IPS-NIHi7 (cell line): ENCODE measurements around the gene SDK2.
"Not testable (repeated sequence)": the region's sequence is repeated elsewhere in the genome, so short reads cannot be mapped to it uniquely, and the experiment has no call there.

ENCODE experiments used
- DNase-seq: peaks from one replicate; pipeline ENCODE4 v3.0.0; 2012; ENCODE audit warnings: mixed read lengths; ENCODE audit errors: extremely low spot score

SDK2 gene

DNA sequence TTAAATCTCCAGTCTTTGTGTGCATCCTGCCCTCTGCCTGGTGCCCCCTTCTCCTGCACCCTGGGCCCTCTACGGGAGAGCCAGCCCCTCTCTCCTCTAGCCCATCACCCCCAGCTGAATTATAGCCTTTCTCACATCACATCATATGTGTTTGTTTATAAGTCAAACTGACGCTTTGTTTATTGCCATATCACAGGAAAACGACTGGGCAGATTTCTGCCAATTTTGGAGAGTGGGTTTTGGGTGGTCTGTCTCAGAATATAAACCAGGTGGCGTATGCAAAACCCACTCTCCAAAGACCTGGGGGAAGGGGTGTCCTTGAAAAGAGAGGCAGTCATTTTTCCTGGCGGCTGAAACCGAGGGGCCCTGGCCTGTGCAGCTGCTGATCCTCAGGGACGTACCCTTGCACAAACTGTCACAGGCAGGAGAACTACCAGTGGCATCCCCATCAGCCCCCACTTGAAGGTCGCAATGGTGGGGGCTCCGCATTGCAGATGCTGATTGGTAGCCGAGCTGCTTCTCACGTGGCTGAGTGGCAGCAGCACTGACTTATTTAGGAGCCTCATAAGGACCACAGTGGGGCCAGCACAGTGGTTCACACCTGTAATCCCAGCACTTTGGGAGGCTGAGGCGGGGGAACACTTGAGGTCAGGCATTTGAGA, 297.6 kb downstream of the SDK2 start:
- no peak for DNase-seq

DNA sequence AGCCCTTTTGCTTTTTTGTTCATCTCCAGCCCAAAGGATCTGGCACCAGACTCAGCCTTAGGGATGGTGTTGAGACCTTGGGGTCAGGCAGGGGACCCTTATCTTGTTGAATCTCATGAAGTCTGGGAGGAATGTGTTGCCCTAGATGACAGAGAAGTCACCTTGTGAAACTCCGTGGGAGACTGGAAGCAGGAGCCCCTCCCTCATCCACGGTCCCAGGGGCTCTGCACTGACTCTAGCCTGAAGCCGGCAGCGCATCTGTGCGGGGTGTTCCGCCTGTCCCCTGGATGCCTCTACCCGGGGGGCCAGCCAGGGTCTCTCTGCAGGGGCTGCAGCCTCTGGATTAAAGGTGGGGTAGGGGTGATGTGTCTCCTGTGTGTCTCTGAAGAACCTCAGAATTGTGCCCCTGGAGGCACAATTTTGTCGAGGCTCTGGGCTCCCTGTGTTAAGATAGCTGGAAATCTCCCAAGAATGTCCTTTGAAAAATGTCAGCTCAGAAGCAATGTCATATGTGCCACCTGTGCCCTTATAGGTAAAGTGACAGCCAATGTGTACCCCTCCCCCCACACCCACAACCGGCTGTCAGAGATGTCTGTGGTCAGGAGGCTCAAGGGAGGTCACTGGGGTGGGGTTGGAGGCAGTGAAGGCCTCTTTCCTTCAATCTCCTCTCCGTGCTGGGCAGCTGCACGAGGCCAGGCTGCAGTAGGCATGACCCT, 300.3 kb downstream of the SDK2 start:
- DNase-seq, result no peak

DNA sequence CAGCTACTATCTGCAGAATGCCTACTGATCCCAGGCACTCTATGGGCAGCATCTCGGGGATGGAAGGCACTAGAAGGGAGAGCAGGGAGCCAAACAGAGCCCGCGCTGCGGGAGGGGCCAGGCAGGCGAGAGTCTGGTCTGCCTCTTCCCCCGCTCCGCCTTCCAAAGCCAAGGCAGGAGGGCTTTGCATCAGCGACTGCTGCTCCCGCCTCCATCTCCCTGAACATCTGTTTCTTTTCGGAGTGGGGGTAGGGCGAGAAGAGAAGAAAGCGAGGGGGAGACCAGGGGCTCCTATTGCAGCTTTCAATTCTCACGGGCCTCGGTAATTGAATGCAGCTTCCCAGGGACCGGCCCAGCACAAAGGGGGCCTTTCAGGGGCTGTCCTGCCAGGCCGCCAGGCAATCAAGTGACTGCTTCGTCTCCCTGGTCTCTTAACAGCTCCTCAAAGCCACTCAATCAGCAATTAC, 301.0 kb downstream of the SDK2 start:
- peak; percentile 78 for DNase-seq

DNA sequence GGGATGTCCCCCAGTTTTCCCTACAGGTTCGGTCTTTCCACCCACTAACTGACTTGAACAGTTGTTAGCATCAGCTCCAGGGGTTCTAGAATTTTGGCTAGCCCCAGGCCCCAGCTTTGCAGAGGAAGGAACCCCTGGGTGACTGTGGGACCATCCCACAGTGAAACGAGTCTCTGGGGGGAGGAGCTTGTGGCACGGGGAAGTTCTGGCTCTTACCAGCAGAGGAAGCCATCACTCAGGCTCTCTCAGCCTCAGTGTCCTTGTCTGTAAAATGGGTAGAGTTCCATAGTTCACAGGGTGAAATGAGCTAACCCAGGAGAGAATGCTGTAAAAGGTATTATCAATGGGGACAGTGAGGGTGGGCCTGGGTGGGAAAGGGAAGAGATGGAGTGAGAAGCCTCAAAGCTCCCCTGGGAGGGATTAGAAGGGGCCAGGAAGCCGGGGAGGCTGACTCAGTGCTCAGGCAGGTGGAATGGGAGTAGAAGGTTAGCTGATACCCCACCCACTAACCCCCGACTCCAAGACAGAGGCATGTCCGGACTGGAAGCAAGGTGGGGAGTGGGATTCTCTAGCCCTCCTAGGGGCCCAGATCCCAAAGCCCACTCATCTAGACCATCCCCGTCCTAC, 301.6 kb downstream of the SDK2 start:
- no peak for DNase-seq

DNA sequence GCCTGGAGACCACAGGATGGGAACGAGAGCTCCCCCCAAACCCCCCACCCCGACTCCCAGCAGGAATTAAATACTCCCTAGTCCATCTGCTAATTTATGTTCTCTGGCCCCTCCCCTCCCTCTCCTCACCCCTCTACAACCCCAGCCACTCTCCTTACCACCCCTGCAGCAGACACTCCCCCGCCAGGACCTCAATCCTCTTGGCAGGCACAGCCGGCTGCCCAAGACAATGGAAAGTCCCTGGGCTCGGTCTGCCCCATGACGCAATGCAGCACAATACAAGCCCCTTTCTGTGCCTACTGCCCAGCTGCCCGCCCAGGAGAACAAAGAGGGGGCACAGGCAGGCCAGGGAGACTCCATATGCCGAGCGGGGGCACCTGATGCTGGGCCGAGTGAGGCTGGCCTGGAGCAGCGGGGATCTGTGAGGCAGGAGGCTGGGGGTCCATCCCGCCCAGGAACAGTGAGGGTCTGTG, 302.2 kb downstream of the SDK2 start:
- peak; percentile 89 for DNase-seq

DNA sequence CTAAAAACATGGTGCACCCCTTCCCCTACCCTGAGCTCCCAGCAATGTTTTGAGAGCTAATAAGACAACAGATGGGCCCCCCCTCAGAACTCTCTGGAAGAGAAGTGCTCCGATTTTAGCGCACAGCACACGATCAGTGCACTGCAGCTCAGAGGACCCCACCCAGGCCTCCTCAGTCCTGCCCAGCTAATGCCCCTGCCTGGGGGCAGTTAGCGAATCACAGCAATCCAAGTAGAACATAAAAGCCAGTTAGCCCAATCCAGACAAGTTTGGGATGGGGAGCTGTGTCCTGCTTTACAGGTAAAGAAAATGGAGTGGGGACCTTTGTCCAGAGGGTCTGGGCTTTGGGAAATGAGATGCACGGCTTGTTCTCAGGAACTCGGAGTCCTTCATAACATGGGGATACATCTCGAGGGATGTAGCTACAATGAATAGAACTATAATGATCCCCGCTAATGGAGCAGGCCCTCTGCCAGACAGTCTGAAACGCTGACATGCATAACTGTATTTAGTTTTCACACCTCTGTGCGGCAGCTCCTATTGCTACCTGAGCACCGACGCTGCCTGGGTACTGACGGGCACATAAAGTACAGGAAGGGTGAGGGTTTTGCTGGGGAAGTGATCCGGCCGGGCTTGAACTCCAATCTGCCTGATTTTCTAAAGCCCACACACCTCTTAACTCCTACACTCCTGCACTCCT, 302.7 kb downstream of the SDK2 start:
- no peak for DNase-seq

DNA sequence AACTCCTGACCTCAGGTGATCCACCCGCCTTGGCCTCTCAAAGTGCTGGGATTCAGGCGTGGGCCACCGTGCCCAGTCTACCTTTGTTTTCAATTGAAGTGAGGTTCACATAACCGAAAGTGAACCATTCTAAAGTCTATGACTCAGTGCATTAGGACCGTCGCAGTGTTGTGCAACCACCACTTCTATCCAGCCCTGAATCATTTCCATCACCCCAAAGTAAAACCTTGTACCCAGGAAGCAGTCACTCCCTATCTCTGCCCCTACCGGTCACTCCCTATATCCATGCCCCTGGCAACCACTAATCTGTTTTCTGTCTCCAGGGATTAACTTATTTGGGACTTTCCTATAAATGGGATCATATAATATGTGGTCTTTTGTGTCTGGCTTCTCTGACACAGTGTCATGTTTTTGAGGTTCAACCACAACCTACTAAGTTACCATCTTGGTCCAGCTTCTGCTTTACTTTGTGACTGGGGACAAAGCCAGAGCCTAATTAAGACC, 304.1 kb downstream of the SDK2 start:
- no peak for DNase-seq

DNA sequence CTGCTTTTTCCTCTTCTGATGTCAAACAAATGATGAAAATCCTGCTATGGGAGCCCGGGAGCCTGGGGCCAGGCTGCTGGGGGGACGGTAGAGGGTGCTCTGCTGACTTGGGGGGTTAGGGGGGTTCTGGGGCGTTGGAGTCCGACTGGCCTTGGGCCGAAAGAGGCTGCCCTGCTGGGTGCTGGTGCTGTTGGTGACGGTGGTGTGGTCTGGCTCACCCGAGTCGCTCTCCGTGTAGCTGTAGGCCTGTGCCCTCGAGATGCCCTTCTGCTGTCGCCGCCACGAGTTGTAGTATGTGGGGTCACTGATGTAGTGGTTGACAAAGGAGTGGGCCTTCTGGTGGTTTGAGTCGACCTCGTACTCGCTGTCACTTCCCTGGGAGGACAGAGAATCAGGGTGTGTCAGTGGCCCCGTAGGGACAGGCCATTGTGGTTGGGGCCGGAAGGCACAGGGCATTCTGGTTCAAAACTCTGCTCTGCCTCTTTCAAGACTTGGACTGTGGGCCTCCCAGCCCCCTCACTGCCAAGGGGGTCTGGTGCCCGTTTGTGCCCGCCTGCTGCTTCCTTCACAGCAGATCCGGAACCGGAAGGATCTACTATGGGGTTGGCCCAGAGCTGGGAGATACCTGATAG, 305.6 kb downstream of the SDK2 start:
- DNase-seq, result no peak

DNA sequence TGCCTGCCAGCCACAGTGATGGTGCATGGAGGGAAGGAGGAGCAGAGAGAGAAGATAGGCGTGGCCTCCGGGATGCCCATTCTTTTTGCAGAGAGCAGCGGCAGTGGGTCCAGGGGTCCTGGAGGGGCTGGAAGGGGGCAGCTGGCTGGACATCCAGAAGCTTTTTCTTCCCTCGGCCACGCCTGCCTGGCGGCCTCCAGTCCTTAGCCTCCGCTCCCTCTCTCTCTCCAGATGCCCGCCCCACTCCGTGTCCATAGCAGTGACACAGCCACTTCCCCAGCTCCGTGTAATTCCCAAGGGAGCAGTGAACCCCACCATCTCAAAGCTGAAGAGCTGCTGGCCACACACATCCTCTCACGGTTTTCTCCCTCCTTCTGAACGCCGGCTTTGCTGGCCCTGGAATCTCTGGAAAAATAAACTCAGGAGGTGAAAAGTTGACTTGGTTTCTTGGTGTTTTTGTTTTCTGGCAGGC, 306.2 kb downstream of the SDK2 start:
- no peak for DNase-seq

DNA sequence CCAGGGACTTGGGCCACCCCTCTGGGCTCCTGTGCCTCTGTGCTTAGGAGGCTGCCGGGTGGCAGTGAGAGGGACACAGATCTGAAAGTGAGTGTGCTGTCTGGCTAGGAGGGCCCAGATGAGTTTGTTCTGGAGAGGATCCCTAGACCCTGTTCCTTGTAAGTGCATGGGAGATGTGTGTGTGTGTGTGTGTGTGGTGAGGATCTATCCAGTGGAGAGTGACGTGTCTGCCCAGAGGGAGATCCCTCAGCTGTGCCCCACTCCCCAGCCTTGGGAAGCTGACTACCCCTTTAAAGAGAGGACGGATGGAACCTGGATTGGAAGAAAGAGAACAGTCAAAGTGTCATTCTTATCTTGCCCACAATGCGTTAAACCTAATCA, 306.9 kb downstream of the SDK2 start:
- no peak for DNase-seq

DNA sequence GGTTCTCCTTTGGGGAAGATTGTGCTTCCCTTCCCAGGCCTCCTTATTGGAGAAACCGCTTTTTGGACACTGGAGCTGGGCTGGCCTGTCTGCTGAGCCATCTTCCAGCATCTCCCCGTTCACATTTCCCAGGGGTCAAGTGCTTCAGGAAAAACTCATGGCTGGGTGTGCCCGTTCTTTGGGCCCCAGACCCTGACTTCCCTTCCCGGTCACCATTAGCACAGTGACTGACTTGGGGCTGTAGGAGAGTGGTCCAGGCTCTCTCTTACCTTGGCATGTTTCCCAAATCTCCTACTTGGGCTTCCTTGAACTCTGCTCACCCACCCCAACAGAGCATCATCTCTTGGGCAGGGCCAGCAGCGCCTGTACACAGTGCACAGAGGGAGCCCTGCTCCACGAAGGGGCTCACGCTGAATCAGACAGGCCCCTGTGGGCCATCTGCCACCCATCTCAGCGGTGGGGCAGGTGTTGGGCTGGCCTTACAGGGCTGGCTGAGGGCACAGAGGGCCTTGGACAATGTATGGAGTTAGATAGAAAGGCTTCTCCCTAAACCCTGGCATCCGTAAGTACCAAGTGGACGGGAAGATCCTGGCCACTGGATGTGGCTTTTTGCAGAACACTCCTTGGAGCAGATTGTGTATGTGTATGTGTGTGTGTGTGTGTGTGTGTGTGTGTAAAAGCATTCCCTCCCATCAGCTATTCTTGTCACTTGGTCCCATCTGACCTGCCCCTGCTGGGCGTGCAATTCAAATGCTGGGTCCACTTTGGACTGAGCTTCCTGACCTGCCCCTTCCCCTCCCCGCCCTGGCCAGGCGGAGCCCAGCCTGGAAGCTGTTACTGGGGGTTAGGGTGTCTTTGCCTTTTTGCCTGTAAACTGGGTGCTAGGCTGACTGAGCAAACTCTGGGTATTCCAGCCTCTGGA, 307.6 kb downstream of the SDK2 start:
- DNase-seq, result no peak

DNA sequence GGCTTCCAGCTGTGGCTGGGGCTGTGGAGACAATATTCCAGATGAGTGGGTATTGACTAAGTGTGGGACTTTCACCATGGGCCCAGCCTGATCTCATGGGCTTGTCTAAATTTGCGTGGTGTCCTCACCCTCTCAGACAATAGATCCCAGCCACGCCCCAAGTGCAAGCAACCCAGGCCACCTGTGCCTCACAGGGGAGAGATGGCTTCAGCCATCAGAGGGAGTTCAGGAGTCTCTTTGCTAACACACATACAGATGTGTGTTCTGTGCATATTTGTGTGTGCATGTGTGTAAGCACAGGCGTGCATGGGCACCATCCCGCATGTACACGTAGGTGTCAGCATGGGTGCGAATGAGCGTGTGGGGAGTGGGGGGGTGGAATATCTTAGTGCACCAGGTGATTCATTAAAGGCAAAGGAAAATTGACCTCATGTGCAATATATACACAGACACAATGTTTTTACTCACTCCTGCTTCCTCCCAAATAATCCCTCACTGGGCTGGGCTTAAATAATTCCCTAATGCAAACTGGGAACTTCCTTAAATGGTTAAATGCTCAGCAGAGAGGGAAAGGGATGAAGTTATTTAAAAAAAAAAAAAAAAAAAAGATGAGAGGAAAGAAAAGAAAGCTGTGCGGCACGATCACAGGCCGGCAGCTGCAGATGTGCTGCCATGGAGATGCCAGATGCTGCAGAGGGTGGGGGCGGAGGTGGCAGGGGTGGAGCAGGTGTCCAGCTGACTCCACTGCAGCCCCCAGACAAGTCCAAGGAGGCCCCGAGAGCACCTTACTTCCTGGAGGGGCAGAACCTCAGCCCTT, 308.4 kb downstream of the SDK2 start:
- DNase-seq, result no peak

DNA sequence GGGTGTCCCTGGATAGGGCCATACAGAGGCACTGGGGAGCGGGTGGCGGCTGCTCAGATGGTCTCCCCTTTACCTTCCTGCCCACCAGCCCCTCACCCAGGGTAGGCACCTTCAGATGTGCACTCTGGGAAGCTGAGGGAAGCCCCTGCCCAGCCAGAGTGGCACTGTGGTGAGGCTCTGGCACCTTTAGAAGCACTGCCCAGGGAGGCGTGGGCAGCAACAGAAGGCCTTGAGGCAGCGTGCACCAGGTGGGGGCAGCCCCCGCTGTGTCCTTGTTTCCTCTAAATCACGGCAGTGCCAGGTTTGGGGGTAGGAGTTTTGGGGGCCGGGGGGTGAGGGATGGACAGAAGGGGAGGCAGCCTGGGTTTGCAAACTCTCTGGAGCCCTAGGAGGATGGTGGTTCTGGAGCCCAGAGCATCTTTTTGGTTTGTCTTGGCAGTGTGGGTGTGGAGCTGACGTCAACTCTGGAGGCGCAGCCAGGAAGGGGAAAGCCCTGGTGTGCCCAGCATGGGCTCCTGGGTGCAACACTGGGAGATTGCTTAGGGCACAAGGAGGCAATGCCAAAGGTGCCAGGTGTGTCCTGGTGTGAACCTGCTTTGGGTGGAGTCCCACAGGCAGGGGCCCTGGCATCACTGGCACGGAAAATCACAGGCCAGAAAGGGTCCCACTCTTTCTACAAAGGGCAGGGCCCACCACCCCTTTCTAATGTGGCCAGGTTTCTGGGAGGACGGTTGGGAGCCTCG, 309.3 kb downstream of the SDK2 start:
- no peak for DNase-seq

DNA sequence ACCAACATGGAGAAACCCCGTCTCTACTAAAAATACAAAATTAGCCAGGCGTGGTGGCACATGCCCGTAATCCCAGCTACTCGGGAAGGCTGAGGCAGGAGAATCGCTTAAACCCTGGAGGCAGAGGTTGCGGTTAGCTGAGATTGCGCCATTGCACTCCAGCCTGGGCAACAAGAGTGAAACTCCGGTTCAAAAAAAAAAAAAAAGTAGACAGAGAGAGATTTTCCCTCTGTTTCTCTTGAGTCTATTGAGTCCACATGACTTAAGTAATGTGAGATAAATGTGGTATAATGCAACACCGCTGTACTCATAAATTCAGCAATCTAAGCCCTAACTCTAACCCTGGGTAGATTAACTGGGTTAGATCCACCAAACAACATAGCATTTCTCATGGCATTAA, 310.8 kb downstream of the SDK2 start:
- not testable (repeated sequence) for DNase-seq

DNA sequence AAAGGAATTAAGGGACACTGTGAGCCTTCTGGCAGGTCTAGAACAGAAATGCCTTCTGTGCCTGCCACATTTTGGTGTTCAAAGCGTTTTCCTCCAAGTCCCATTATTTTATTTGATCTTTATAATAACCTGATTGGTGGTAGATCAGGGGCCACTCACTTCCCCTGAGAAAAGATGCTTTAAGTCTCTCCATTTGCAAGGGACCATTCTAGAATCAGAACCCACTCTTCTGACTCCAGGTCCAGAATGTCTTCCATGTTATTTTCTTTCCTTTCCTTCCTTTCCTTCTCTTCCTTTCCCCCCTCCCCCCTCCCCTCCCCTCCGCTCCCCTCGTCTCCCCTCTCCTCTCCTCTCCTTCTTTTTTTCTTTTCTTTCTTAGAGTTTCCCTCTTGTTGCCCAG, 313.2 kb downstream of the SDK2 start:
- no peak for DNase-seq

DNA sequence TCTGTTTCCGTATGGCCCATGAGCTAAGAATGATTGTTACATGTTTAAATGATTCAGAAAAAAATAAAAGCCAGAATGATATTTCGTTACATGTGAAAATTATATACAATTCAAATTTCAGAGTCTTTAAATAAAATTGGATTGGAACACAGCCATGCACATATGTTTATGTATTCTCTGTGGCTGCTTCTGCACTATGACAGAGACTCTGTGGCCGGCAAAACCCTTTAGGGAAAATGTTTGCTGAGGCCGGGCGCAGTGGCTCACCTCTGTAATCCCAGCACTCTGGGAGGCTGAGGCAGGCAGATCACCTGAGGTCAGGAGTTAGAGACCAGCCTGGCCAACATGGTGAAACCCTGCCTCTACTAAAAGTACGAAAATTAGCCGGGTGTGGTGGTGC, 316.6 kb downstream of the SDK2 start:
- no peak for DNase-seq

DNA sequence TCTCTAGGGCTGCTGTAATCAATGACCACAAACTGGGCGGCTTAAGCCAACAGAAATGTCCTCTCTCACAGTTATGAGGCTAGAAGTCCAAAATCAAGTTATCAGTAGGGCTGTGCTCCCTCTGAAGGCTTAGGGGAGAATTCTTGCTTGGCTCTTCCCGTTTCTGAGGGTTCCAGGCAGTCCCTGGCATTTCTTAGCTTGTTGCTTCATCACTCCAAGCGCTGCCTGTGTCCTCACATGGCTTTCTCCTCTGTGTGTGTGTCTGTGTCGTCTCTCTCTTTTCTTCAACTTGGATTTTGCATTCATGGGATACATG, 318.8 kb downstream of the SDK2 start:
- no peak for DNase-seq

DNA sequence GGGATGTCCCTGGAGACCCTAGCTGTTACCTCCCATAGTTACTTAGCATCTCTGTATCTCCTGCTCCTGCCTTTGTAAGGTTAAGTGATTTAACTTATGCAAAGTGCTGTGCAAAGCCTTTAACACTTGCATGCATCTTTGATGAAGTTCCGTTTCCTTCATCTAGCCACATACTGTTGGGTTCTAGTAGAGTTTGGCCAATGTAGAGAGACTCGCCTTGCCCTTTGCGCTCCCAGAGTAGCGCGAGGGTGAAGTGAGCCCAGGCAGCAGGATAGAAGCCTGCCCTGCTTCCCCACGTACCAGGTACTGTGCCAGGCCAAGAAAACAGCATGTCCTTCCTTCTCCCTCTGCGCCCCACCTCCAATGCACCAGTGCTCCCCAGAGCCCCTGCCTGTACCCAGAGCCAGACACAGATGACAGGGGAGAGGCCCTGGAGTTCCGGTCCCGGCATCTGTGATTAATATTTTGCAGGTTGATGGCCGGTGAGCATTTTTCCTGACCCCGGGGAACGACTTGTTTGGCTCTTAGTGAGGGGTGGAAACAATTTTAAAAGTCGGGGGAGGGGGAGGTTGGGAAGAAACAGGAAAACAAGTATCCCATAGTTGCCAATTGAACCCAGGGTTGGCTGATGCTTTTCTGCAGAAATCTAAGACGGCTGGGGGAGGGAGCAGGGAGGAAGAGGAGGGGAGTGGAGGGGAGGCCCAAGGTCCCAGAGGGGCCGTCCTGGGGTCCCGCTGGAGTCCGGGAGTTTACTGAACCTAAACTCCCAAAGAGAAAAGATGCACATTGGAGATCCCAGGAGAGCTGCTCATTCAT, 319.3 kb downstream of the SDK2 start:
- DNase-seq, result no peak
